GM18505 (cell line): ENCODE data around the gene INPP5D.

ENCODE experiments used
- ATAC-seq: cut with Tn5 transposase; IDR thresholded peaks from one replicate; pipeline ENCODE4 v1.9.1; 2021; ENCODE audit not compliant: unreplicated experiment
- POLR2A ChIP-seq: IDR thresholded peaks from 4 replicates; pipeline ENCODE4 v1.6.1; 2011; ENCODE audit warnings: borderline replicate concordance; ENCODE audit not compliant: insufficient read depth, insufficient read length; ENCODE audit errors: extremely low read depth

INPP5D gene

DNA sequence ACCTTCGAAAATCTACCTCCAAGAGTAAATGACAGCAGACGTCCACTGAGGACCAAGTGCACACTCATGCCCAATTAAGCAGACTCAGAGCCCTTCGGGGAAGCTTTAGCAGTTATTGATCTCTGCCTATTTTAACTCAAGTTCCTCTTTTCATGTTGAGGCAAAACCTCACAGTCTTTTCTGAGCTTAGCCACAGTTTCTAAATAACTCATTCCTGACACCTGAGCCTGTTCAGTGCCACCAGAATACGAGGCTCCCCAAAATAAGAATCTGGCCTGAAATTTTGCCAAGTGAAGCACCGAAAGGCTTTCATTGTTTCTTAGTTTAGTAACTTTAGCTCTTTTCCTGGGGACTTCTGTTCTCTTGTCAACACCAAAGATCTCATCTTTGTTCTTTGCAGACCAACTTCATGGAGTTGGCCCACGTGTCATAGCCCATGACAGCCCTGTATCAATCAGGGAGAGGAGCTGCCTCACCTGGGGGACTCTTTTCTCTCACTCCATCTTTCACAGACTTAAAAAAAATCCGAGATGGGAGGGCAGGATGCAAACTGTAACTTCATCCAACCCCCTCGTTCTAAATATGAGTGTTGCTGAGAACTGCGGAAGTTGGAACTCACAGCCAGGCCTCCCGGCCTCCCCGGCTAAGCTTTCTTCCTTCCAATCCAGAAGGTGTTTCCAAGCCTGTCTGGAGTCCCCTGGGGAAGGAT lies 22.2 kb downstream of the INPP5D start:
- ATAC-seq, result peak; percentile 33
- no peak for TF ChIP-seq POLR2A

DNA sequence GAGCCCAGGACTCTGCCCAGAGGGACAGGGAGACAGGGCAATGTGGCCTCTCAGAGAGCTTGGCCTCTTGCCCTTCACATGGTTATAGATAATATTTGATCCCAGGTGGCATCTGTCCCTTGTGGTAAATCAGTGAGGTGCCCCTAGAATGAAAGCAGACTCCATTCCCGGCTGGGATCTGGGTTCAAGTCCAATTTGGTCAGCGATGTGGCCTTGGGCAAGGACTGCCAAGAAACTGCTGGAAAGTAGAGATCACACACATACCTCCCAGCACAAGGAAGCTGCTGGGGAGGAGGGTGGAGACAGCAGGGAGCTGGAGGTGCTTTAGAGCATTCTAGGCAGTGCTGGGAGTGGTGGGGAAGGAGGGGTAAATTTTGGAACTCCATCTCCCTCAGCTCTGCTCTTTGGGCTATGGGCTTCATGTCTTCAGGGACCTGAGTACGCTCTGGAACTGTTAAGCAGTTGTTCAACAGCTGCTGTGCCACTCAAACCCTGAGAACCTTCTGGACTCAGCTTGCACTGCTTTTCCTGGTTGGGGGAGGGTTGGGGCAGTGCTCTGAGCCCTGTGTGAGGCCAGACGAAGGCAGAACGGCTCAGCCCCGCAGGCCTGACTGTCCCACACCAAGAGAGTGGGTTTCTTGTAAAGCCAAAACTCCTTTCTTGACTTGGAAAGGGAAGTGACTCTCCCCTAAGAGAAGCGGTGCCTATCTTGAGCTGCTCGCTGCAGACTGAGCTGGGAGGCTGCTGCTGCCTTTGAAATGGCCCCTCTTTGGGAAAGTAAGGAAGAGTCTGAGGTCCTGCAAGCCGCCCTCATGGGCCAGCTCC lies 23.0 kb downstream of the INPP5D start:
- no peak for ATAC-seq
- TF ChIP-seq POLR2A, result peak; percentile 45

DNA sequence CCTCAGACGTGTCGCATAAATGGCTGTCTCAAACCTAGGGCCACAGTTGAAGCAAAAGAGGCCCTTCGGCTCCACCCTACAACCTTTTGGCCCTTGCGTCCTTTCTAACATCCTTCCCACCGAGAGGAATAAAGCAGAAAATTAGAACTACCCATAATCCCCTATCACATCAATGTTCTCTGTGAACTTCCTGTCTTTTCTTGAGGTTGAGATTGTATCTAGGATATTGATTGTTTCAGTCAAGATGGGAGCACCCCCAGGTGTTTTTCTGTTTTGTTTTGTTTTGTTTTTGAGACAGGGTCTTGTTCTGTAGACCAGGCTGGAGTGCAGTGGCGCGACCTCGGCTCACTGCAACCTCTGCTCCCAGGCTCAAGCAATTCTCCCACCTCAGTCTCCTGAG lies 23.6 kb downstream of the INPP5D start:
- no peak for TF ChIP-seq POLR2A
- ATAC-seq, result no peak

DNA sequence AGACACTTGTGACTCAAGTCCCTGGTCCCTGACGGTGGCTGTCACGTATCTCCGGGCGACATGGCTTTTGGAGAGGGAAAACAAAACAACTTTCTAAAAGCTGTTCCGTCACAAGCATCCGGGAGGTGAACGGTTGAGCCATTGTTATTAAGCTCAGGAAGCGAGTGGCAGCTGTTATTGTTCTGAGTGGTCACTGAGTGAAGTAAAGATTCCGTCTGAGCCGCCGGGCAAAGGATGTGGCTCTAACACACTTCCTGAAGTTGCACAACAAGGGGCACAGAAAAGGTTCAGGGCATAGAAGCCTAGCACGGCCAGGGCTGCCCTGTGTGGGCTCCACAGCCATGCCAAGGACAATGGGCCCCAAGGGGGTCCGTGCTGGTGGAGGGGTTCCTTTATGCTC lies 24.3 kb downstream of the INPP5D start:
- ATAC-seq, result no peak
- peak; percentile 44 for TF ChIP-seq POLR2A

DNA sequence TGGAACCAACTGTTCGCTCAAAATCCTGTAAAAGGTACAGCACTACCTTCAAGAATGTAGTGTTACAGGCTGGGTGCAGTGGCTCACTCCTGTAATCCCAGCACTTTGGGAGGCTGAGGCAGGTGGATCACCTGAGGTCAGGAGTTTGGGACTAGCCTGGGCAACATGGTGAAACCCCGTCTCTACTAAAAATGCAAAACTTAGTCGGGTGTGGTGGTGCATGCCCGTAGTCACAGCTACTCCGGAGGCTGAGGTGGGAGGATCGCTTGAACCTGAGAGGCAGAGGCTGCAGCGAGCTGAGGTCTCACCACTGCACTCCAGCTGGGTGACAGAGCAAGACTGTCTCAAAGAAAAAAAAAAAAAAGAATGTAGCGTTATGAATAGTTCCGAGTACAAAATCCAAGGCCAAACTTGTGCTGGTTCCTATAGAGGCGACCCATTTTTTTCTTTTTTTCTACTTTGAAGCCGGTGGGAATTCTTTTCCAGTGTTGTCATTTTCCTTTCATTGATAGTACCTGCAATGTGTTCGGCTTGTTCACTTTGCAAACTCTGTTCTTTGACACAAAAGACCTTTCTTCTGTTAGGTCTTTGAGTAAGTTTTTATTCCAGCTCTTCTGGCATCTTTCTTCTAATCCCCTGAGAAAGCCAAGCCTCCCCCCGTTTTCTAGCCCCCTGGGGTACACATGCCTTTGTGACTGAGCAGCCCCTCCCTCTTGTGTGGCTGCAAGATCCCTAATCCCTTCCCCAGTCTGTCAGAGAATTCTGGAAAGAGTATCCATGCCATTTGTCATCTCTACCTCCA lies 25.1 kb downstream of the INPP5D start:
- TF ChIP-seq POLR2A, result peak; percentile 12
- no peak for ATAC-seq

DNA sequence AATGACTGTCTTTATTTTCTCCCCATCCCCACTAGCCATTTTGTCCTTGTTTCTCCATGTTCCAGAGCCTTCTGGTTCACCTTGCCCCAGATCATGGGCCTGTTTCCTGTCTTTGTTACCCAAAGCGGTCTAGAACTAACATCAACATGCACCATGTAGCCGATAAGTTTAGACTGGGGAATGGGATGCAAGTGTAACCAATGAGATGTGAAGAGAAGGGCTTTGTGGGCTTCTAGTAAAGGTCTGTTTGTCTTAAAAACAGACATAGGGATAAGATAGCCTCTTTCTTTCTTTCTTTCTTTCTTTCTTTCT lies 25.7 kb downstream of the INPP5D start:
- TF ChIP-seq POLR2A, result no peak

DNA sequence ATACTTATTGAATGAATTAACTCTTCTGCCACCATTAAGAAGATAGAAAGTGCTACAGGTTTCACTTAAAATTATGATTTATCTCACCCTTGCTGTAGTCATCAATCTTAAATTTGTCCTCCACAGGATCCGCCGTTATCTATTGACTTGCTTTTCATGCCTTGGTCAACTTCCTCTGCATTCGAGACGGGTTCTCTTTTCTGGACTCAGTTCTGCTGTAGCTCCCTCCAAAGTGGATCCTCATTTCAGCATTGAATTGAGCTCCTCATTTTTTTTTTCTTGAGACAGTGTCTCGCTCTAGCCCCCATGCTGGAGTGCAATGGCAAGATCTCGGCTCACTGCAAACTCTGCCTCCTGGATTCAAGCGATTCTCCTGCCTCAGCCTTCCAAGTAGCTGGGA lies 27.6 kb downstream of the INPP5D start:
- ATAC-seq, result no peak
- no peak for TF ChIP-seq POLR2A

More for the DNA sequence above, 25.7 kb downstream of the INPP5D start:
- ATAC-seq, result no peak

DNA sequence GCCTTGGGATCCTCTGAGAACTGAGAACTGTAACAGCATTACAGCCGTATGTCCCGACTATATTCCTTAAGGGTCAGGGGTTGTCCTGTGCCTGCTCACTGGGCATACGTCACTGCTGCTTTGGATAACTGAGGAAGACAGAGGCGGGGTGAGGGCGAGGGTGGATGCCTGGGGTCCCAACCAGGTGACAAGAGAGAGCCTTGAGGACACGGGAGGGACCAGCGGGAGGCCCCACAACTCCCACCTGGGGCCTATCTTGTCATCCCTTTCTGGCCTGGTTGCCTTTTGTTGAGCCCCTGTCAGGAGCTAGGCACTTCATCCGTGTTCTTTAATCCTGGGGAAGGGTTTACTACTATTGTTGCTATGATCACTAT lies 28.8 kb downstream of the INPP5D start:
- no peak for TF ChIP-seq POLR2A
- ATAC-seq, result no peak

DNA sequence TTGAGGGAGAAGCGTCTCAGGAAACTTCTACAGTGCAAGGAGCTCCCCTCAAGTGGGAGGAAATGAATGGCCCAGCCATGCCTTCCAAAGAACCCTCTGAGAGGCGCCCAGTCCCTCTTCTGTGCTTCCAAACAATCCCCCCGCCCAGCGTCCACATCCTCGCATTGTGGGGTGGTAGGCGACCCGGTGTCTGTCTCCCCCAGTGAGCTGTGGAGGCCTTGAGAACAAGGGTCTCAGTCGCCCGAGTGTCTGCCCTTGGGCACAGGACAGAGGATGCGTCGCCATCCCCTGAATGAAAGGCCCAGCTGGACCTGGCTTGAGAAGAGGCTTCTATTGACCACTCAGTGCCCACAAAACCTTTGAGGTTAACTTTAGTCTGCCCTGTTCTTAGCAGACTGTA lies 29.7 kb downstream of the INPP5D start:
- TF ChIP-seq POLR2A, result no peak
- no peak for ATAC-seq

DNA sequence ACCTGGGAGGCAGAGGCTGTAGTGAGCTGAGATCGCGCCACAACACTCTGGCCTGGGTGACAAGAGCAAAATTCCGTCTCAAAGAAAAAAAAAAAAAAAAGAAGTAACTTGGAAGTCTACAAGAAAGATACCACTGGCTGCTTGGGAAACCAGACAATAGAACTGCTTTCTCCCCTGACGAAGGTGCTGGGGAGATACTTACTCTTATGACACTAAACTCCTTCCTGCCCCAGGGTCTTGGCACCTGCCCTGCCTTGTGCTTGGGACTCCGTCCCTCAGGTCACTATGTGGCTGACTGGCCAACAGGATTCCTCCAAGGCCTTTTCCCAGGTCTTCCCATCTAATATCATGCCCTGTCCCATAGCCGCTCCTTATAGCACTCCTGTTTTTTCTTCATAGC lies 30.7 kb downstream of the INPP5D start:
- no peak for ATAC-seq
- TF ChIP-seq POLR2A, result no peak

DNA sequence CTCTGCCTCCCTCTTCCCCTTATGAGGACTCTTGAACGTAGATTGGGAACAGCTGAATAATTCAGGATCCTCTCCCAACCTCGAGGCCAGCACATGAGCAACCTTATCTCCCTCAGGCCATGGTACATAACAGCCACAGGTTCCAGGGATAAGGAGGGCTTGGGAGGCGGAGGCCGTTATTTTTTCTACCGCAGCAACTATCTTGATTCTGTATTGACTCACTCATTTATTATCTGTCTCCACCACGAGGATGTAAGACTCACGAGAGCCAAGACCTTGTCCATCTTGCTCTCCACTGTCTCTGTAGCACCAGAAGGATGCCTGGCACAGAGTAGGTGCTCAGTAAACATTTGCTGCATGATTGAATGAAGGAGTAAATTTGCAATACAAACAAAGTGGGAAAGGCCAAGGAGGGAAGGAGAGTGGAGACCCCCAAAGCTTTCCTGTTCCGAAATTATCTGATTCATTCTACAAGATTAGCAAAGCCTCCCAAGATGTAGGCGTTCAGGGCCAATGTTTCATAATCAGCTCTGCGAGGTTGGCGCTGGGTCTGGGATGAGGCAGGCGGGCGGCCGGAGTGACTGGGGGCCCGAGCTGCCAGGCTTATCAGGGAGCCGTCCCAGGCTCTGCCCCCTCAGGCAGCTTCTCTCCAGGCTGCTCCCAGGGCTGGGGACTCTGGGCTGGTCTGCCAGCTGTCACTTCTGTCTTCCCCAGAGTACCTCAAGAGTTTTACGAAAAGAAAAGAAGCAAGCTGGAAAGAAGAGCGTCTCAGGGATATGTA lies 31.6 kb downstream of the INPP5D start:
- TF ChIP-seq POLR2A, result no peak
- no peak for ATAC-seq

DNA sequence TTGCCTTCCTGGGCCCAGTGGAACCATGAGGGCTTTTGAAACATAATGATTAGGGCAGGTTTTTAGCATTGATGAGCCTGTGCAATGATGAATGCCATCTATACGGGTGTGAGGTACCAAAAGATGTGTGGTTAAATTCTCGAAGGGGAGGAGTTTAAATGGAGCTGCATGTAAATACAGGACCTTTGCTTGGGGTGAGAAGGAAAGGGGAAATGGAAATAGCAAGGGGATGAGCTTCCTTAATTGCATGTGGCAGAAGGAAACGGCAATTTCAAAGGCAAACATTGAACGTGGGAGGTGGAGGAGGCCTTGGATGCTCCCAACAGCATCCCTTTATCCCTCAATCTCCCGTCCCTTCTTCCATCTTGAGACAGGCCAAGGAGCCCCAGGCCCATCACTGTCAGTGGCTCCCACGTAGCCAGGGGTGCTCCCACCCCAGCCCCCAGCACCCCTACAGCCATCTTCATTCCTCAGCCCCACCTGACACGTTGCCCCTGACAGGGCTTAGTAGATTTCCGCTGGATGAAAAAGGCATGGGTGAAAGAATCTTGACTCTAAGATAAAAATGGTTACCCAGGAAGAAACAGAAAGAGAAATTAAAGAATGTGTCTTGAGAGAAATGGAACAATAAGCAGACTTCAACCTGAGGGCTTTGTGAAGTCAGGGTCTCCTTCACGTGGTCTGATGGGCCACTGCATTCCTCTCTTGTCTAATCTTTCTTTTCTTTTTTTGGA lies 32.5 kb downstream of the INPP5D start:
- ATAC-seq, result no peak
- no peak for TF ChIP-seq POLR2A
